ENCODE measurements around the gene BCAP31.

BCAP31 gene

DNA sequence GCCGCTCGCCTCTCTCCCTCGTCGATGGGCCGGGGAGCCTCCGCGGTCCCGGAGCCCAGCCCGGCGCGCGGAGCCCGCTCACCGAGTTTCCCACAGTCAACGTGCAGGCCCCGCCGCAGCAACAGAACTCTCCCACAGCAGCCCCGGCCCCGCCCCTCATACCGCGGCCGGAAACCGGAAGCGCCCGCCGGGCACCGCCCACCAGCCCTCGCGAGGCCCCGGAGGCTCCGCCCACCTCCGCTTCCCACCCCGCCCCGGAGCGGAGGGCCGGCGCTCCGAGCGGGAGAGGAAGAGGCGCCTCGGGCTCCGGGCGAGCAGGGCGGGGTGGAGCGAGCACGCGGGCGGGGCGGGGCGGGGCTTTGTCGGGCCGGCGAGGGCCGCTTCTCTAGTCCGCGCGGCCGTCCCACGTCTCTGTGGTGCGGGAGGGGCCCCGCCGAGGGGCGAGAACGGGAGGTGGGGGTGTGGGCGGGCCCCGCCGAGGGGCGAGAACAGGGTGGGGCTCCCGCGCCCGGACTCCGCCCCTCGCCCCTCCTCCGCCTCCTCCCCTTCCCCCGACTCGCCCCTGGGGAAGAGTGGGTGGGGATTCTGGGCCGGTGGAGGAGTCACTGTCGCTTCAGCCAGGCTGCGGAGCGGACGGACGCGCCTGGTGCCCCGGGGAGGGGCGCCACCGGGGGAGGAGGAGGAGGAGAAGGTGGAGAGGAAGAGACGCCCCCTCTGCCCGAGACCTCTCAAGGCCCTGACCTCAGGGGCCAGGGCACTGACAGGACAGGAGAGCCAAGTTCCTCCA is at the start of gene BCAP31, which contains the start of gene ABCD1:
Gene BCAP31 (minus strand): TSS at position 136 of the 787 bp plus-strand sequence. CDS start 1,143 bp downstream, outside the sequence.
Gene ABCD1 (plus strand): TSS at position 605 of the 787 bp plus-strand sequence. CDS start 411 bp downstream, outside the sequence.
- TF ChIP-seq RARB (CRISPR knock-in tag; IDR thresholded peaks at IDR 0.05) (no peak), ISL1 (CRISPR knock-in tag; IDR thresholded peaks at IDR 0.05) (no peak), ZNF8 (CRISPR knock-in tag; IDR thresholded peaks at IDR 0.05) (no peak), ZFP30 (CRISPR knock-in tag; IDR thresholded peaks at IDR 0.05) (no peak), CSDC2 (CRISPR knock-in tag; IDR thresholded peaks at IDR 0.05) (no peak), SNAI2 (CRISPR knock-in tag; IDR thresholded peaks at IDR 0.05) (no peak), OSR1 (CRISPR knock-in tag; IDR thresholded peaks at IDR 0.05) (no peak)
- TF ChIP-seq, protein P1, sequence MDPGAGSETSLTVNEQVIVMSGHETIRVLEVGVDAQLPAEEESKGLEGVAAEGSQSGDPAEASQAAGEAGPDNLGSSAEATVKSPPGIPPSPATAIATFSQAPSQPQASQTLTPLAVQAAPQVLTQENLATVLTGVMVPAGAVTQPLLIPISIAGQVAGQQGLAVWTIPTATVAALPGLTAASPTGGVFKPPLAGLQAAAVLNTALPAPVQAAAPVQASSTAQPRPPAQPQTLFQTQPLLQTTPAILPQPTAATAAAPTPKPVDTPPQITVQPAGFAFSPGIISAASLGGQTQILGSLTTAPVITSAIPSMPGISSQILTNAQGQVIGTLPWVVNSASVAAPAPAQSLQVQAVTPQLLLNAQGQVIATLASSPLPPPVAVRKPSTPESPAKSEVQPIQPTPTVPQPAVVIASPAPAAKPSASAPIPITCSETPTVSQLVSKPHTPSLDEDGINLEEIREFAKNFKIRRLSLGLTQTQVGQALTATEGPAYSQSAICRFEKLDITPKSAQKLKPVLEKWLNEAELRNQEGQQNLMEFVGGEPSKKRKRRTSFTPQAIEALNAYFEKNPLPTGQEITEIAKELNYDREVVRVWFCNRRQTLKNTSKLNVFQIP (CRISPR knock-in tag; IDR thresholded peaks at IDR 0.05; ENCODE audit: borderline replicate concordance, low read depth), result no peak
- TF ChIP-seq, protein P2, sequence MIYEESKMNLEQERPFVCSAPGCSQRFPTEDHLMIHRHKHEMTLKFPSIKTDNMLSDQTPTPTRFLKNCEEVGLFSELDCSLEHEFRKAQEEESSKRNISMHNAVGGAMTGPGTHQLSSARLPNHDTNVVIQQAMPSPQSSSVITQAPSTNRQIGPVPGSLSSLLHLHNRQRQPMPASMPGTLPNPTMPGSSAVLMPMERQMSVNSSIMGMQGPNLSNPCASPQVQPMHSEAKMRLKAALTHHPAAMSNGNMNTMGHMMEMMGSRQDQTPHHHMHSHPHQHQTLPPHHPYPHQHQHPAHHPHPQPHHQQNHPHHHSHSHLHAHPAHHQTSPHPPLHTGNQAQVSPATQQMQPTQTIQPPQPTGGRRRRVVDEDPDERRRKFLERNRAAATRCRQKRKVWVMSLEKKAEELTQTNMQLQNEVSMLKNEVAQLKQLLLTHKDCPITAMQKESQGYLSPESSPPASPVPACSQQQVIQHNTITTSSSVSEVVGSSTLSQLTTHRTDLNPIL (CRISPR knock-in tag; IDR thresholded peaks at IDR 0.05; ENCODE audit: low read depth), result no peak
- ATAC-seq, result peak; percentile 67

DNA sequence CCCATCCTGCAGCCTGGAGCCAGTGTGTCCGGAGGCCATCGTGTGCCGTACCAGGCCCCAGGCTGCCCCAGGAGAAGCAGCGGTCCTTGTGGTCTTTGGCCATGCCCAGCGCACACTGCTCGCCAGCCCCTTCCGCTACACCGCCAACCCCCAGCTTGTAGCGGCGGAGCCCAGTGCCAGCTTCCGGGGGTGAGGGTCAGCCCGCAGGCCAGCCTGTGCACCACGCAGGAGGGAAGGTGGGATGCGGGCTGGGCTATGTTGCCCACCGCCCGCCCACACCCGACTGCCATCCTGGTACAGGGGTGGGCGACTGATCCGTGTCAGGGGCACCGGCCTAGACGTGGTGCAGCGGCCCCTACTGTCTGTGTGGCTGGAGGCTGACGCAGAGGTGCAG is 49.0 kb upstream of the BCAP31 start:
- TF ChIP-seq, protein P3, sequence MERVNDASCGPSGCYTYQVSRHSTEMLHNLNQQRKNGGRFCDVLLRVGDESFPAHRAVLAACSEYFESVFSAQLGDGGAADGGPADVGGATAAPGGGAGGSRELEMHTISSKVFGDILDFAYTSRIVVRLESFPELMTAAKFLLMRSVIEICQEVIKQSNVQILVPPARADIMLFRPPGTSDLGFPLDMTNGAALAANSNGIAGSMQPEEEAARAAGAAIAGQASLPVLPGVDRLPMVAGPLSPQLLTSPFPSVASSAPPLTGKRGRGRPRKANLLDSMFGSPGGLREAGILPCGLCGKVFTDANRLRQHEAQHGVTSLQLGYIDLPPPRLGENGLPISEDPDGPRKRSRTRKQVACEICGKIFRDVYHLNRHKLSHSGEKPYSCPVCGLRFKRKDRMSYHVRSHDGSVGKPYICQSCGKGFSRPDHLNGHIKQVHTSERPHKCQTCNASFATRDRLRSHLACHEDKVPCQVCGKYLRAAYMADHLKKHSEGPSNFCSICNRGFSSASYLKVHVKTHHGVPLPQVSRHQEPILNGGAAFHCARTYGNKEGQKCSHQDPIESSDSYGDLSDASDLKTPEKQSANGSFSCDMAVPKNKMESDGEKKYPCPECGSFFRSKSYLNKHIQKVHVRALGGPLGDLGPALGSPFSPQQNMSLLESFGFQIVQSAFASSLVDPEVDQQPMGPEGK (CRISPR knock-in tag; IDR thresholded peaks at IDR 0.05; ENCODE audit: borderline replicate concordance), result no peak
- TF ChIP-seq, protein P2 (CRISPR knock-in tag; IDR thresholded peaks at IDR 0.05; ENCODE audit: low read depth), result no peak
- no peak for TF ChIP-seq ISL1 (CRISPR knock-in tag; IDR thresholded peaks at IDR 0.05)
- no peak for TF ChIP-seq ZFP30 (CRISPR knock-in tag; IDR thresholded peaks at IDR 0.05)
- TF ChIP-seq BACH2 (CRISPR knock-in tag; IDR thresholded peaks at IDR 0.05; ENCODE audit: borderline replicate concordance), result no peak
- no peak for TF ChIP-seq GLIS3 (CRISPR knock-in tag; IDR thresholded peaks at IDR 0.05)
- no peak for TF ChIP-seq PPARA (CRISPR knock-in tag; IDR thresholded peaks at IDR 0.05; ENCODE audit: borderline replicate concordance)
- no peak for TF ChIP-seq CSDC2 (CRISPR knock-in tag; IDR thresholded peaks at IDR 0.05)
- no peak for TF ChIP-seq ZNF565 (CRISPR knock-in tag; conservative IDR thresholded peaks at IDR 0.05; ENCODE audit: low read depth)
- TF ChIP-seq, protein P4, sequence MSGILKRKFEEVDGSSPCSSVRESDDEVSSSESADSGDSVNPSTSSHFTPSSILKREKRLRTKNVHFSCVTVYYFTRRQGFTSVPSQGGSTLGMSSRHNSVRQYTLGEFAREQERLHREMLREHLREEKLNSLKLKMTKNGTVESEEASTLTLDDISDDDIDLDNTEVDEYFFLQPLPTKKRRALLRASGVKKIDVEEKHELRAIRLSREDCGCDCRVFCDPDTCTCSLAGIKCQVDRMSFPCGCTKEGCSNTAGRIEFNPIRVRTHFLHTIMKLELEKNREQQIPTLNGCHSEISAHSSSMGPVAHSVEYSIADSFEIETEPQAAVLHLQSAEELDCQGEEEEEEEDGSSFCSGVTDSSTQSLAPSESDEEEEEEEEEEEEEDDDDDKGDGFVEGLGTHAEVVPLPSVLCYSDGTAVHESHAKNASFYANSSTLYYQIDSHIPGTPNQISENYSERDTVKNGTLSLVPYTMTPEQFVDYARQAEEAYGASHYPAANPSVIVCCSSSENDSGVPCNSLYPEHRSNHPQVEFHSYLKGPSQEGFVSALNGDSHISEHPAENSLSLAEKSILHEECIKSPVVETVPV (CRISPR knock-in tag; IDR thresholded peaks at IDR 0.05), result no peak
- TF ChIP-seq, protein P1 (CRISPR knock-in tag; IDR thresholded peaks at IDR 0.05; ENCODE audit: borderline replicate concordance, low read depth), result no peak
- TF ChIP-seq, protein P5, sequence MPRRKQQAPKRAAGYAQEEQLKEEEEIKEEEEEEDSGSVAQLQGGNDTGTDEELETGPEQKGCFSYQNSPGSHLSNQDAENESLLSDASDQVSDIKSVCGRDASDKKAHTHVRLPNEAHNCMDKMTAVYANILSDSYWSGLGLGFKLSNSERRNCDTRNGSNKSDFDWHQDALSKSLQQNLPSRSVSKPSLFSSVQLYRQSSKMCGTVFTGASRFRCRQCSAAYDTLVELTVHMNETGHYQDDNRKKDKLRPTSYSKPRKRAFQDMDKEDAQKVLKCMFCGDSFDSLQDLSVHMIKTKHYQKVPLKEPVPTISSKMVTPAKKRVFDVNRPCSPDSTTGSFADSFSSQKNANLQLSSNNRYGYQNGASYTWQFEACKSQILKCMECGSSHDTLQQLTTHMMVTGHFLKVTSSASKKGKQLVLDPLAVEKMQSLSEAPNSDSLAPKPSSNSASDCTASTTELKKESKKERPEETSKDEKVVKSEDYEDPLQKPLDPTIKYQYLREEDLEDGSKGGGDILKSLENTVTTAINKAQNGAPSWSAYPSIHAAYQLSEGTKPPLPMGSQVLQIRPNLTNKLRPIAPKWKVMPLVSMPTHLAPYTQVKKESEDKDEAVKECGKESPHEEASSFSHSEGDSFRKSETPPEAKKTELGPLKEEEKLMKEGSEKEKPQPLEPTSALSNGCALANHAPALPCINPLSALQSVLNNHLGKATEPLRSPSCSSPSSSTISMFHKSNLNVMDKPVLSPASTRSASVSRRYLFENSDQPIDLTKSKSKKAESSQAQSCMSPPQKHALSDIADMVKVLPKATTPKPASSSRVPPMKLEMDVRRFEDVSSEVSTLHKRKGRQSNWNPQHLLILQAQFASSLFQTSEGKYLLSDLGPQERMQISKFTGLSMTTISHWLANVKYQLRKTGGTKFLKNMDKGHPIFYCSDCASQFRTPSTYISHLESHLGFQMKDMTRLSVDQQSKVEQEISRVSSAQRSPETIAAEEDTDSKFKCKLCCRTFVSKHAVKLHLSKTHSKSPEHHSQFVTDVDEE (CRISPR knock-in tag; IDR thresholded peaks at IDR 0.05), result no peak
- no peak for TF ChIP-seq ZFP3 (CRISPR knock-in tag; IDR thresholded peaks at IDR 0.05)
- no peak for TF ChIP-seq TCF4 (CRISPR knock-in tag; IDR thresholded peaks at IDR 0.05; ENCODE audit: borderline replicate concordance)
- no peak for TF ChIP-seq ZNF8 (CRISPR knock-in tag; IDR thresholded peaks at IDR 0.05)
- no peak for ATAC-seq
